ENCODE measurements around the gene SHISA7.

The SHISA7 gene

DNA sequence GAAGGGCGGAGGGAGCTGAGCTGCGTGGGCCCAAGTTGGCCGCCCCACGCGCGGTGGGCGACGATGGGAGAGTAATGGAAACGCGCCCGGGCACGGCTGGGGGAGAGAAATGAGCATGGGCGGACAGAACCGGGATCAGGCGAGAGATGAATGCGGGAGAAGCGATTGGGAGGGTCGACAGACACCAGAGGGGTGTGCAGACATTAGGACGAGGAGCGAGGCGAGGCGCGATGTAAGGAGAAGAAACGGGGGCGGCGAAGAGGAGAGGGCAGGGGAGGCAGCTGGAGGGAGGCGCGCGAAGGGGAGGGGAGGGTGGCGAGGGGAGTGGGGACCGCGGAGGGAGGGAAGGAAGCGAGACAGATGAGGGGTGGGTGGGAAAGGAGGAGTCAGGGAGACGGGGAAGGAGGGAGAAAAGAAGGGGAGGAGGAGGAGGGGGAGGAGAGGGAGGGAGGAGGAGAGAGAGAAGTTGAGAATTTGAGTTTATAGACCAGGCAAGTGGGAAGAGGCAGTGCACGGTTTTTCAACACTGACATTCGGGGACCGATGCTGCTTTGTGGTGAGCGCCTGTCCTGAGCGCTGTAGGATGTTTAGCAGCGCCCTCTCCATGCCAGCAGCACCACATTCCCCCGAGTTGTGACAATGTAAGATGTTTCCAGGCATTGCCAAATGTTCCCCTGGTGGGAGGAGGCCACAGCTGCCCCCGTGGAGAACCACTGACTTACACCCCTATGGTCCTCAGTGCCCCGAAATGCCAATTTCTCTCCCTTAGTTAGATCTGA lies at the start of gene SHISA7:
TSS of gene SHISA7 (minus strand) at position 256 of the 779 bp plus-strand sequence. CDS start 437 bp downstream, outside the sequence.
- no peak for DNase-seq (ENCODE audit: low spot score)

DNA sequence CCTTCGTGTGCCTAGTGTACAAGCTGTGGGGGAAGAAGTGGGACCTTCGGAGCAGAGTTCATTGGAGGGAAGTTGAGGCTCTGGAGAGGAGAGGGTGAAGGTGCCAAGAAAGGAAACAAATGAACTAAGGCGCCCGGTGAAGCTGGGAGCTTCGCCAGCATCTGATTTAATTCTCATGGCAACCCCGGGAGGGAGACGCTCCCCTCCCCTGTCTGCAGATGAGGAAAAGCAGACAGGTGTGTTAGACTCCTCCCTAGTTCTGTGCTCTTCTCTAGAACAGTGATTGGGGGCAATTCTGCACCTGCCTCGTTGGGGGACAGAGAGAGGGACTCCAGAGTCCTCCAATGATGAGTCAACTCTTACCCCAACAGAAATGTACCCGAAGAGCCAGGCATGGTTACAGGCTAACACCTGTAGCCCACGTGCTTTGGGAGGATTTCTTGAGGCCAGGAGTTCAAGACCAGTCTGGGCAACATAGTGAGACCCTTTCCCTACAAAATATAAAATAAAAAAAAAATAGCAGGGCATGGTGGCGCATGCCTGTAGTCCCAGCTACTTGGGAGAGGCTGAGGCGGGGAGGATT lies 49.4 kb upstream of the SHISA7 start:
- no peak for DNase-seq (ENCODE audit: low spot score)

DNA sequence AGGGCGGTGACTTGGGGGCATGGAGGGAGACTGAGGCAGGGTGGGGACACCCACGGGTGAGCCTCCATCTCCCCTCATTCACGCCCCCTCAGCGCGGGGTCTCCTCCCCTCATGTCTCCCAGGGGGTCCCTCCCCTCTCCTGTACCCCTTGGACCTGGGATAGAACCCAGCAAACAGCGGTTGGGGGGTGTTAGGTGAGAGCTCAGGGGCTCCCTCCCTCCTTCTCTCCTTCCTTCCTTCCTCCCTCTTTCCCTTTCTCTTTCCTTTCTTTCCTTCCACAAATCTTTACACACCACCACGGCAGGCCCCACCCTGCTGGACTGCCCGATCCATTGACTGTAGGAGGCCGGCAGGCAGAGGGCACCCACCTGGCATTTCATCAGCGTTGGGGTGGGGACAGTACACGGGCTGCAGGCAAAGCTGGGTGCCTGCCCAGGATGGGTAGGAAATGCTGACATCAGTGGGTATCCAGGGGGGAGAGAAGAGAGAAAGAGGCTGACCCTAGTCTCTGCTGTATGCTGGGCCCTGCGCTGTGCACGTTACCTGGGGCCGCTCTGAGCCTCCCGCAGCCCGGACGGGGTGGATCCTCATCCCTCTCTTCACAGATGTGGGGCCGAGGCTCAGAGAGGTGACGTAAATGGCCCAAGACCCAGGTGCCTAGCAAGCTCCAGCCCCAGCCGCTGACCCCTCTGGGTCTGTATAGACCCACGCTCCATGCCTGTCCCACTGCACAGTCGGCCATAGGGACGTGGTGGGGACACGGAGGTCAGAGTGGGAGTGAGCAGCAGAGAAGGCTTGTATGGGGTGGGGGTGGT lies 48.7 kb upstream of the SHISA7 start:
- DNase-seq (ENCODE audit: low spot score) = no peak

DNA sequence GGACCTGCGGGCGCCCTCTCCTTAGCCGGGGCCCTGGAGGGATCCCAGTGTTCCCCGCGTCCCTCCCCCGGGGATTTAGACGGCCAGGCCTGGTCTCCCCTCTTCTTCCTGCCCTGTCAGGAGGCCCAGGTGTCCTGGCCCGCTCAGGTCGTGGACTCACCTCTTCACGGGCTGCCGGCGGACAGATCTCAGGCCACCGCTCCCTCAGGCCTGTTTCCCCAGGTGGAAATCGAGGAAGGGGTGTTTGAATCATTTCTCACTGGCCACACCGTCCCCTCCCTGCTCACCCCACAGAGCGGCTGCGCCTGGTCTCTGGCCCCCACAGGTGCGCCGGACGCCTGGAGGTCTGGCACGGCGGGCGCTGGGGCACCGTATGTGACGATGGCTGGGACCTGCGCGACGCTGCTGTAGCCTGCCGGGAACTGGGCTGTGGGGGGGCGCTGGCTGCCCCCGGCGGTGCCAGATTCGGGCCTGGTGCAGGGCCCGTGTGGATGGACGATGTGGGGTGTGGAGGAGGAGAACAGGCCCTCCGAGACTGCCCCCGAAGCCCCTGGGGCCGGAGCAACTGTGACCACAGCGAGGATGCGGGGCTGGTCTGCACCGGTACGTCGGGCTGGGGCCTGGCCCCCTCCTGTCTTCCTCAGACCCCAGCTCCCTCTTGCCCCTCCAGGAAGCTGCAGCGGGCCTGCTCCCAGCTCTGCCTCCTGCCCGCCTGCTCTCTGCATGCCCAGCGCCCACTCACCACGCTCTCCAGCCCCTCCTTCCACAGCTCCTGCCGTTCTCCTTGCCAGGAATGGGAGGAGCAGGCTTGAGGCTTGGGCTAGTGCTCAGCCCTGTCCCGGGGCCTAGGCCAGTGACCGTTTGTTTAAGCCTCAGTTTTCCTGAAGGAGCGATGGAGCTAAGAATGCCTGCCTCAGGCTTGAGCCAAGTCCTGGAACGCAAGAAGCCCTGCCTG lies 47.7 kb upstream of the SHISA7 start:
- DNase-seq (ENCODE audit: low spot score) = no peak

DNA sequence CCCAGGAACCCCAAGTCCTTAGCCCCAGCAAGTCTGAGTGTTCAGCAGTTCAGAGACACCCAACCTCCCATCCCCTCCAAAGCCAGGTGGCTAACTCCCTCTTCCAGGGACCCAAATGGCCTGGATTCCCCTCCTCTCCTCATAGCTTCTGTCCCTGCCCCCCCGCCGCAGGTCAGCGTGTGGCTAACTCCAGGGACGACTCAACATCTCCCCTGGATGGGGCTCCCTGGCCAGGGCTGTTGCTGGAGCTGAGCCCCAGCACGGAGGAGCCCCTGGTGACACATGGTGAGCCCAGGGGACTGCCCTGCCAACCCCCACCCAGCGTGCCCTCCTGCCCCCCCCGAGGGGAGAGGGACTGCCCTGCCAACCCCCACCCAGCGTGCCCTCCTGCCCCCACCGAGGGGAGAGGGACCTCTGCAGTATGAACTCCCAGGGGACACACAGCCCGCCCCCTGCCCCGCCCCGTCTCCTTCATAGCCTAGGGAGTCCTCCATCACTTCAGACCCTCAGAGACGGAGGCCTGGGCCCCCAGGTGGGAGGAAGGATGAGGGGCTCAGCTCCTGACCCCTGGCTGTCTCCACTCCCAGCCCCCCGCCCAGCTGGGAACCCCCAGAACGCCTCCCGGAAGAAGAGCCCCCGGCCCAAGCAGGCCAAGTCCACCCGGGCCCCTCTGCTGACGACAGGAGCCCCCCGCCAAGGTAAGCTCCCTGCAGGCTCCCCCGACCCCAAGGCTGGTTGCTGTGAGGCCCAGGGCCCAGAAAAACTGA lies 46.8 kb upstream of the SHISA7 start:
- DNase-seq (ENCODE audit: low spot score) = no peak

DNA sequence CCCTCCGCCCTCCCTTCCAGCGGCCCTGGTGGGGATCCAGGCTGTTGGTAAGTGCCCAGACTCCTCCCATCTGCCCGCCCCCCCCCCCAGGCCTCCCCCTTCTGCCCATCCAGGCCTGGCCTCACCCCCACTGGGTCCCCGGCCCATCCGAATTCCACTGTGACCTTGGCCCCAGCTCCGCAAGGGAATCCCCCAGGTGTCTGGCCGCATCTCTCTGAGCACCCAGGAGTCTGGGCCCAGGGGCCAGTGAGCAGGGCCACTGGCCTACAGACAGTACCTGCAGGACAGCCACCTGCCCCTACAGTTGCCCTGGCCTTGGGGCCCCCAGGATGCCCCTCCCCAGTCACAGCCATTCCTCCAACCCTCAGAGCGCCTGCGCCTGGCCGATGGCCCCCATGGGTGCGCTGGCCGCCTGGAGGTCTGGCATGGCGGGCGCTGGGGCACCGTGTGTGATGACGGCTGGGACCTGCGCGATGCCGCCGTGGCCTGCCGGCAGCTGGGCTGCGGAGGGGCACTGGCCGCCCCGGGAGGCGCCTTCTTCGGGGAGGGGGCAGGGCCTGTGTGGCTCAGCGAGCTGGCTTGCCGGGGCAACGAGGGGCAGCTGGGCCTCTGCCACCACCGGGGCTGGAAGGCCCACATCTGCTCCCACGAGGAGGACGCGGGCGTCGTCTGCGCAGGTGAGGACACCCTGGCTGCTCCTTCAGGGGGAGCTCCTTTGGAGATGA lies 46.0 kb upstream of the SHISA7 start:
- no peak for DNase-seq (ENCODE audit: low spot score)

DNA sequence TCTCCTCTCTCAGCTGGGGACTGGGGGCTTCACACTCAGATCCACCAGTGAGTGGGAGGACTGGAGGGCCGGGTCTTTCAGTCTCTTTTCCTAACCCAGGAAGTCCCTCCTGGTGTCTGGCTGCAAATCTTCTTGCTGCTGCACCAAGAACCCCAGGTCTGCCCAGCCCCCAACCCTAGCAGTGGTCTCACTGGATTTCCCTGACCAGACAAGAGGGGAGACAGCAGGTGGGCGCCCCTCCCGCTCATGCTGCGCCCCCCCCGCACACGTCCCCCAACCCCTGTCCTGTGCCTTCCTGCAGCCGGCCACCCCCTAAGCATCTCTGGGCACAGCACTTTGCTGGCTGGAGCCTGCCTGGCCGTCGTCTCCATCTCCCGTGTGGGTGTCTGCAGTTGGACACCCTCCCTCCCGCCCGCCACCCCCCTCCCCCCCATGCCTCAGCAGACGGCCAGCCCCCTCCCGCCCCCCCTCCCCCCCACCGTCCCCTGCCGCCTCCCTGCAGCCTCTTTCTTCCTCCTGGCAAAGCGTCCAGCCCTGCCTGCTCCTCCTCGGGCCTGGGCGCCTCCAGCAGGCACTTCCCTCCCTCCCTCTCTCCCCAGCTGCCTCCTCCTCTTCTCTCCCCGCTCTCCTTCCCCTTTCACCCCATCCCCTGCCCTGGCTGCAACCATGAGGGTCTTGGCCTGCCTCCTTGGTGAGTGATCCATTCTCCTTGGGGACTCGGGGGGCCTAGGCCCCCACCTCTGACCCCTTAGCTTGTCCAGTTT lies 45.0 kb upstream of the SHISA7 start, which contains the start of gene SSC5D:
TSS of gene SSC5D (plus strand) at position 513 of the 764 bp plus-strand sequence. CDS start at position 667, 154 bp downstream.
- DNase-seq (ENCODE audit: low spot score) = no peak

DNA sequence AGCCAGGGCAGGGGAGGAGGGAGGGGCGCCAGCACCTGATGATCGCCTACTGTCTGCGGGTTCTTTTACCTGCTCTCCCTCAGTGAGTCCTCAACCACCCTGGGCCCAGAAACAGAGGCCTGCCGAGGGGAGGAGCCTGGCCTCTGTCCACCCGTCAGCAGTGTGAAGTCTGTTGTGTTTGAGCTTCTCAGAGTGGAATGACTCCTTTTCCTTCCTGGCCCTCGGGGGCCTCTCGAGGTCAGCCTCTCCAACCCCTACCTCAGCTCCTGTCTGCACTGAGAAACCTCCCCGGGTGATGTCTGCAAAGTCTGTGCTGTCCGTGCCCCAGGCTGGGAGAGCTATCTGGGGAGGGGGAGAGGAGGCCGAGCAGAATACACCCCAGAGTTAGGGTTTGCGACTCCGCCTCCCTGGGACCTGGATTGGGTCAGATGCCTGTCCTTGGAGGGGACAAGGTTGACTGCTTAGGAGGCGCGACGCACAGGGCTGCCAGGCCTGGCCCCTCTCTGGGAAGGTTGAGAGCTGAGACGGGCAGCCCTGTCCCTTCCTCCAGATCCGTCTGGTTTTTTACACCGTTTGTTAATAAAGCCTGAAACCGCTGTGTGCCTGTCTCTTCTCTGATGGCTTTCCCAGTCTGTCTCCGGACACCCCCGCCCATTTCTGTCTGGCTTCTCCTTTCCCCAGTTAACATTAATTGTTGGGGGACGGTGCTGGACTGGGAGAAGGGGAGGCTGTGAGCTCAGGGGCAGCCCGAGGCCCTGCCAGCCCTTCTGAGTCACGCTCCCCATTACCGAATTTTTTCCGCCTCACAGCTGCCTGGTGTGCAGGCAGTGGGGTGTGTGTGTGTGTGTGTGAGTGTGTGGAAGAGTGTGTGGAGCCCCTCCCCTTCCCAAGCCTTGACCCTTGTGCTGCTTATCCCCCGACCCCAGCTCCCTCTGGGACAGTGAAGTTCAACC lies 44.1 kb upstream of the SHISA7 start:
- no peak for DNase-seq (ENCODE audit: low spot score)

DNA sequence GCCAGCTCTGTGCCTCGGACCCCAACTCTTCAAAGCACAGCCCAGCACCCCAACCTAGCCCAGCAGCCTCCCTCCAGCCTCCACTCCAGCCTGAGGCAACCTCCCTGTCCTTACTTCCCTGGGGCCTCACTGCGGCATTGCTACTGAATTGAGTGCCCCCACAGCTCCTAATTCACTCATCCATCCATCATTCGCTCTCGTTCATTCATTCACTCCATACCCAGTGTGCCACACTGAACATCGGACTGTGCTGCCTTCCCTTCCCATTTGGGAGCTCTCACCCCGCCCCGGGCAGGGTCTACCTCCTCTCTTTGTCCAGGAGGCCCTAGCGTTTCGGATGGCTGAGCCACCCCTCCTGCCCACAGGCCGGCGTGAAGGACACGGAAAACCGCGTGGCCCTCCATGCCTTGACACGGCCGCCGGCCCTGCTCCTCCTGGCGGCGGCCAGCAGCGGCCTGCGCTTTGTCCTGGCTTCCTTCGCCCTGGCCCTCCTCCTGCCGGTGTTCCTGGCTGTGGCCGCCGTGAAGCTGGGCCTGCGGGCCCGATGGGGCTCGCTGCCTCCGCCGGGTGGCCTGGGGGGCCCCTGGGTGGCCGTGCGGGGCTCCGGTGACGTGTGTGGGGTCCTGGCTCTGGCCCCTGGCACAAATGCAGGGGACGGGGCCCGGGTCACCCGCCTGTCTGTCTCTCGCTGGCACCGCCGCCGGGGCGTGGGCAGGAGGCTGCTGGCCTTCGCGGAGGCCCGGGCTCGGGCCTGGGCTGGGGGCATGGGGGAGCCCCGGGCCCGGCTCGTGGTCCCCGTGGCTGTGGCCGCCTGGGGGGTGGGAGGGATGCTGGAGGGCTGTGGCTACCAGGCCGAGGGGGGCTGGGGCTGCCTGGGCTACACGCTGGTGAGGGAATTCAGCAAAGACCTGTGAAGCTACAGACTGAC lies 43.2 kb upstream of the SHISA7 start:
- no peak for DNase-seq (ENCODE audit: low spot score)

DNA sequence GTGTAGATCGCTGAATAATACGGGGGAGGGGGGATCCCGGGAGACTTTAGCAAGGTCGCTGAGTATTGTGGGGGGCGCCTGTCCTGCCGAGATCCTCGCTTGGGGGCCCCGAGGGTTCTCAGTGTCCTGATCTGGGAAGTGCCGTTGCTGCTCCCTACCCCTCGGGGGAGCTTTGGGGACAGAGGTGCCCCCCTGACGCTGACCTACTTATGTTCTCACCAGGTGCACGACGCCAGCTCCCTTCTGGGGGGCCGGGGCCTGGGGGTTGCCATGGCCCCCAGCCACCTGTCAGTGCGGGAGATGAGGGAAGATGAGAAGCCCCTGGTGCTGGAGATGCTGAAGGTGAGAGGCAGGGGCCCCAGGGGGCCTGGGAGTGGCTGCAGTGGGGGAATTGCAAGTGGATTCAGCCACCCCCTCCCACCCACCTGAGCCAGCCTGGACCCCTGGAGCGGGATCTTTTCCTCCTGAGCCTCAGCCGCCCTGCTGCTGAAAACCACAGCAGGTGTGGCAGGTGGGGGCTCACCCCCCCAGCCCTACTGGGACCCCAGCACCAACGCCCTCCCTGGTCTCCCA lies 42.4 kb upstream of the SHISA7 start:
- DNase-seq (ENCODE audit: low spot score) = no peak

DNA sequence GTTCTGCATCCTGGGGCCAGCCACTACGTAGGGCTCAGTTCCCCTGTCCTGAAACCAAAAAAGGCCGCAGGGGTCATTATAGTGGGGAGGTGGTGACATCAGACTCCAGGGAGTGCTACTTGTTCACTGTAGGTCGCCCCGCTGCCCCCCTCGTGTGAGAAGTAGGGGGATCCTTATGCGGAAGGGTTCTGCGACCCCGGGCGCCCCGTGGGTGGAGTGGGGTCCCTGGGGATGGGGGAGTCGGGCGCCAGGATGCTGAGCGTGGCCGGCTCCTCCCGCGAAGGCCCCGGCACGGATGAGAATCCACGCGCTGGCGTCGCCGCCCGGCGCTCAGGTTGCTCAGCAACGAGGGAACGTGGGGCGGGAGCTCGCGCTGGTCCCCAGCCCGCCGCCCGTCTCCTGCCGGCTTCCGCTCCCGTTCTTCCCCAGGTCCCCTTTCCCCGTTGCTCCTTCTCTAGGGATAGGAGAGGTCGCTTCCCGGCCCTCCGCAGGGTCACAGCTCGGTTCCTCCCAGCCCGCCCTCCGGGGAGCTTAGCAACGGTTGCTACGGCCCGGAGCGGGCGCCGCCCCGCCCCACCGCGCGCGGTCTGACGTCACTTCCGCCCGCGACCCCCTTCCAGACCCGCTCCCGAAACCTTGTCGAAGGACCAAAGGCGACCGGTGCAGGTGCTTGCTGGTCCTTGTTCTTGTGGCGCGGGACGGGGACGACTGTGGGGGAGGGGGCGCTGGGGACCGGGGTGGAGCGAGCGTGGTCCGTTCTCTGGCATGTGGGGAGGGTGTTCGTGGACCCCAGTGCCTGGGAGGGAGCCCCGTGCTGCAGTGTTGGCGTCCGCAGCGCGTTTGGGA lies 41.7 kb upstream of the SHISA7 start, which contains the start of gene NAT14:
TSS of gene NAT14 (plus strand) at position 596 of the 846 bp plus-strand sequence. CDS start 521 bp downstream, outside the sequence.
- peak; percentile 45 for DNase-seq (ENCODE audit: low spot score)

DNA sequence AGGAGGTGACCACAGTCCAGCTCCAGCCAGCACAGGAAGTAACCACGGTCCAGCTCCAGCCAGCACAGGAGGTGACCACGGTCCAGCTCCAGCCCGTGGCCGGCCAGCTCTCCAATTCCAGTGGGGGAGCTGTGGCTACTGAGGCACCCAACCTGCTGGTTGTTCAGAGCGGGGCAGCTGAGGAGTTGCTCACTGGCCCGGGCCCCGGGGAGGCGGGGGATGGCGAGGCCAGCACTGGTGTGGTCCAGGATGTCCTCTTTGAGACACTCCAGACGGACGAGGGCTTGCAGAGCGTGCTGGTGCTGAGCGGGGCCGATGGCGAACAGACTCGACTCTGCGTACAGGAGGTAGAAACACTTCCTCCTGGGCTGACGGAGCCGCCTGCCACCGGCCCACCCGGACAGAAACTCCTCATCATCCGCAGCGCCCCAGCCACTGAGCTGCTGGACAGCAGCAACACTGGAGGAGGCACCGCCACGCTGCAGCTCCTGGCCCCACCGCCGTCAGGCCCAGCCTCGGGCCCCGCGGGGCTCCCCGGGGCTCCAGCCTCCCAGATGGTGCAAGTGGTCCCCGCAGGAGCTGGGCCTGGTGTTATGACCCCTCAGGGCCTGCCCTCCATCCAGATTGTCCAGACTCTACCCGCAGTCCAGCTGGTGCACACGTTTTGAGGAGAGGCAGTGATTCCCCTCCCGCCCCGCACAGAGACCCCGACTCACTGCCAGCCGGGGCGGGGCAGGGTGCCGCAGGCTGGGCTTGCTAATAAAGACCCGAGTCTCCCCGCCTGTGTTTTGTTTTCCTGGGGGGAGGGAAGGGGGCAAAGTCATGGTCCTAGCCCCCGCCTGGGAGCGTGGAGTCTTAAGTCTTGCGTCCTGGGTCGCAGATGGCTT lies 40.8 kb upstream of the SHISA7 start:
- DNase-seq (ENCODE audit: low spot score) = no peak

DNA sequence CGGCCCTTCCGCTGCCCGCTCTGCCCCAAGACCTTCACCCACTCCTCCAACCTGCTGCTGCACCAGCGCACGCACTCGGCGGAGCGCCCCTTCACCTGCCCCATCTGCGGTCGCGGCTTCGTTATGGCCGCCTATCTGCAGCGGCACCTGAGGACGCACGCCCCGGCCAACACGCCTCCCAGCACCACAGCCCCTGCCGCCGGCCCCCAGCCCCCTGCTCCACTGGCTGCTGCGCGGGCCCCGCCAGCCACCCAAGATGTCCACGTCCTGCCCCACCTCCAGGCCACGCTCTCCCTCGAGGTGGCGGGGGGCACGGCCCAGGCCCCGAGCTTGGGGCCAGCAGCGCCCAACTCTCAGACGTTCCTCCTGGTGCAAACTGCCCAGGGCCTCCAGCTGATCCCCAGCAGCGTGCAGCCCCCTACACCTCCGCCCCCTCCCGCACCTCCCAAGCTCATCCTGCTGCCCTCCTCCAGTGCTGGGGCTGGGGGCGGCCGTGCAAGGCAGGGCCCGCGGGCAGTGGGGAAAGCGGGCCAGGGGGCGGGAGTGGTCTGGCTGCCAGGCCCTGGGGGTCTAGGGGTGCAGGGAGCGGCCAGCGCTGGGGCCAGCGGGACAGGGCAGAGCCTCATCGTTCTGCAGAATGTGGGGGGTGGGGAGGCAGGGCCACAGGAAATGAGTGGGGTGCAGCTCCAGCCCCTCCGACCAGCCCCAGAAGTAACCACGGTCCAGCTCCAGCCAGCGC lies 40.0 kb upstream of the SHISA7 start:
- no peak for DNase-seq (ENCODE audit: low spot score)
